ENCODE data around the gene DLG2. TPM values are rescaled to one million over a fixed set of nuclear protein-coding genes. Genes with fewer than 3 reads are reported as not detected.

DLG2 gene
- total and polyA plus RNA-seq, 4 donors, result 1.3 to 23.3 (median 10.9) TPM

DNA sequence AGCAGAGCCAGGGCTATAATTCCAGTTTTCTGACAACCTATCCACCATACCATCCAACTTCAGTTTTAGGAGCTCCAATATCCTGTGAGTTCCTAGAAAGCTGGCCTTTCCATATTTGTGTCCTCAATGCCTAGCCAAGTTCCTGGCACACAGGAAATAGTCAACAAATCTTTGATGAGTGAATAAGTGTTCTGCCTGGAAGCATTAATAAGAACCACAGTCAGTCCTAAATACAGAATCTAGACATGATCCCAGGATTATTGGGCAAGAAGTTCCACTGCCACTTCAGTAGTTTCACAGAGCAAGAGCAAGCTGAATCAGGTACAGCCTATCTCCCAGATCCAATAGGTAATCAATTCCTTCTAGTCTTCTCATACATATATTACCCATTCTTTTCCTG lies 942.0 kb downstream of the DLG2 start:
- ATAC-seq (ENCODE audit: low FRiP score), result no peak

DNA sequence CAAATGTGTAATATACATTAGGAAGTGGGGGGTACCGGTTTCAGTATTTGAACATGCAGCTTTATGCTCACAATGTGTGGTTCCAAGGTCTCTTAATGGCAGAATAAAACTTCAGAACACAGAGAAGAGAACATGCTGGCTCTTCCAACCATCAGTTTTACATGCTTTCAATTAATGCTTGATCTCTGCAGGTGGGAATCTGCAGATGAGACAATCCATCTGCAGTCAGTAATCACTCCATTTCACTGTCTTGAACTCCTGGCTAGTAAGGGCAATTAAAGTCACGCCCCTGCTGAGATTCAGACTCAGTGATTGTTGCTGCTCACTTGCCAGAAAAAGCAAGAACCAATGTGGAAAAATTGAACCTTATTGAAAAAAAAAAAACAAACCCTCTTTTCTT lies 945.7 kb downstream of the DLG2 start:
- no peaks in the 10 kb centered on the region for H3K27me3 ChIP-seq (ENCODE audit: control insufficient read depth in 1 of 2, insufficient read depth in 2 of 2, low read length in 1 of 2)
- DNase-seq (no peak), ATAC-seq (ENCODE audit: low FRiP score) (no peak)
- intact Hi-C loops (cut with DNase I), result no loop called here
- H3K4me1 ChIP-seq (ENCODE audit: control insufficient read depth in 1 of 2, insufficient read depth in 2 of 2, low read length in 2 of 2), result no peaks in the 10 kb centered on the region
- H3K9me3 ChIP-seq (ENCODE audit: control insufficient read depth, low read length), result no peaks in the 10 kb centered on the region
- no peak overlapping the region for H3K27ac ChIP-seq (ENCODE audit: low read depth in 1 of 2, low read length in 2 of 2)
- H3K36me3 ChIP-seq (ENCODE audit: control insufficient read depth in 1 of 2, insufficient read depth in 2 of 2, low read length in 1 of 2), result no peaks in the 10 kb centered on the region
- WGBS, 2 donors, result 75 to 79% methylated on average over 2 of the region's 2 CpGs
- H3K4me3 ChIP-seq (ENCODE audit: low read length in 2 of 2), result no peak overlapping the region

More for the DNA sequence above, 942.0 kb downstream of the DLG2 start:
- no peak overlapping the region for H3K27ac ChIP-seq (ENCODE audit: low read depth in 1 of 2, low read length in 2 of 2)
- no peak for DNase-seq
- no peaks in the 10 kb centered on the region for H3K36me3 ChIP-seq (ENCODE audit: control insufficient read depth in 1 of 2, insufficient read depth in 2 of 2, low read length in 1 of 2)
- no peaks in the 10 kb centered on the region for H3K9me3 ChIP-seq (ENCODE audit: control insufficient read depth, low read length)
- intact Hi-C loops (cut with DNase I), result no loop called here
- no peak overlapping the region for H3K4me3 ChIP-seq (ENCODE audit: low read length in 2 of 2)
- no peaks in the 10 kb centered on the region for H3K4me1 ChIP-seq (ENCODE audit: control insufficient read depth in 1 of 2, insufficient read depth in 2 of 2, low read length in 2 of 2)
- H3K27me3 ChIP-seq (ENCODE audit: control insufficient read depth in 1 of 2, insufficient read depth in 2 of 2, low read length in 1 of 2), result no peaks in the 10 kb centered on the region

DNA sequence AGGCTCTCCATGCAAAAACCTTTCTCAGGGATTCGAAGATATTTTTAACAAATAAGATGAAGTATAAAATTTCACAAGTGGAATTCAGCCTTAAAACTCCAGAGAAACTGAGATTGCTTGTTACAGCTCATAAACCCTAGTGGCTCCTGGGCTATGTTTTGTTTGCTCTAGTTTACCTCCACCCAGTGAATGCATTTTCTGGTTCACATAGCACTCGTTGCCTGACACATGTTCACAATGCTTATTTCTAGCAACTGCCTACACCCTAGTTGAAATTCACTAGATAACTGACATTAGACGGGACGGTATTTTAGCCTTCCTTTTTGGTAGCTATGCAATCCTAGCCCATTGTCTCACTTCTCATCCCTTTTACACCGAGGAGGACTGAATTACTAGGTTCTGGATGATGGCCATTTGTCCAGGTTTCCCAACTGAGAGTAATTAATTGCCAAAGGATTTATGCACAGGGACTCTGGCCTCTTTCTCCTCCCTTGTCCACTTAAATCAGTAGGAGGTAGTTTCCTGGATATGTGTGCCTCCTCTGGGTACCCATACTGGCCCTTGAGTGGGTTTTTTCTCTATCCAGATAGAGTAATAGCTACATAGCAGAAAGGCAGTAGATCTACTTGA lies 951.6 kb downstream of the DLG2 start:
- Histone ChIP-seq H3K4me1 (ENCODE audit: control insufficient read depth in 1 of 2, insufficient read depth in 2 of 2, low read length in 2 of 2) (no peaks in the 10 kb centered on the region), H3K27me3 (ENCODE audit: control insufficient read depth in 1 of 2, insufficient read depth in 2 of 2, low read length in 1 of 2) (no peaks in the 10 kb centered on the region), H3K4me3 (ENCODE audit: low read length in 2 of 2) (no peak overlapping the region), H3K27ac (ENCODE audit: low read depth in 1 of 2, low read length in 2 of 2) (no peak overlapping the region), H3K36me3 (ENCODE audit: control insufficient read depth in 1 of 2, insufficient read depth in 2 of 2, low read length in 1 of 2) (no peaks in the 10 kb centered on the region), H3K9me3 (ENCODE audit: control insufficient read depth, low read length) (no peaks in the 10 kb centered on the region)
- no peak for DNase-seq
- ATAC-seq (ENCODE audit: low FRiP score), result no peak
- intact Hi-C loops (cut with DNase I), result no loop called here
- 53 to 60% methylated on average over 5 of the region's 5 CpGs for whole genome bisulfite sequencing, 2 donors

DNA sequence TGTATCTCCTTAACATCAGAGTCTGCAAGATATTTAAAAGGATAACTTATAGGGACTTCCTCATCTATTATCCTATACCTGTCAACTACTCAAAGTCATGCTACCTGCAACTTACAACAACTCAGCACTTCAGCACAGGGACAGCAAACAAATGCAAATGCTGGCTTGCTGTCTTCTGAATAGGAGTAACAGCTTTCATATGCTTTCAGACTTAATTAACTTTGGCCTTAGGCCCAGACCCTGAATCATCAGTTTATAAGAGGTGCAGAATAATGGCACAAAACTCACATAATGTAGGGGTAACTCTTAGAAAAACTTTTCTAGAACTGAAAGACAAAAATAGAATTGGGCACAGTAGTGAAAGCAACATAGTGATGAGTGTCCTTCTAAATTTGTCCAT lies 953.4 kb downstream of the DLG2 start:
- Histone ChIP-seq H3K27me3 (ENCODE audit: control insufficient read depth in 1 of 2, insufficient read depth in 2 of 2, low read length in 1 of 2) (no peaks in the 10 kb centered on the region), H3K27ac (ENCODE audit: low read depth in 1 of 2, low read length in 2 of 2) (no peak overlapping the region), H3K4me3 (ENCODE audit: low read length in 2 of 2) (no peak overlapping the region), H3K9me3 (ENCODE audit: control insufficient read depth, low read length) (no peaks in the 10 kb centered on the region), H3K4me1 (ENCODE audit: control insufficient read depth in 1 of 2, insufficient read depth in 2 of 2, low read length in 2 of 2) (no peaks in the 10 kb centered on the region), H3K36me3 (ENCODE audit: control insufficient read depth in 1 of 2, insufficient read depth in 2 of 2, low read length in 1 of 2) (no peaks in the 10 kb centered on the region)
- ATAC-seq (ENCODE audit: low FRiP score), result no peak
- no peak for DNase-seq
- intact Hi-C loops (cut with DNase I), result no loop called here

DNA sequence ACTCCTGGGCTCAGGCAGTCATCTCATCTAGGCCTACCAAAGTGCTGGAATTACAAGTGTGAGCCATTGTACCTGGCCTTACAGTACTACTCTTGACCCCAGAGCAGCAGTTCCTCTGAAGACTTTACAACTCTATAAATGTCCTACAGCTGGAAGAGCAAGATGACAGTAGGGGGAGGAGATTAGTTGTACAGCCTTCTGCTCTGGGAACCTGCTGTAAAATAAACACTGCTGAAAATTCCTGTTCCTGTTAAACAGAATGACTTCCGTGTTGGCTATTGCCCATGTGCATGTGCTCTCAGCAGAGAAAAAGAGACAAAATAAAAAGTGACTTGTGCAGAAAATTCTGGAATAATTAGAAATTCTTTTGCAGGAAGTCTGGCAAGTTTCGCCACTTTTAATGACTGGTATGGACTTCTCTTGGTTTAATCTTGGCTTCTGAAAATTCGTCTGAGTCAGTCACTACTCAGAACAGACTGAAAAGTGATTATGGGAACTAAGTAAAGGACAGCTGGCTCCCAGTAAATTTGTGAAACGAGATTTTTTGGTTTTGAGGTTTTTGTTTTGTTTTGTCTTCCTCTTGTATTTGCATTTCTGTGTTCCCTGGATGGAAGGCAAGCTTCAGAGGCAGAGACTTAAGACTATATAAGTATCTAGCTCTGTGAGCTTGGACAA lies 955.7 kb downstream of the DLG2 start:
- no peak for ATAC-seq (ENCODE audit: low FRiP score)
- Histone ChIP-seq H3K27ac (ENCODE audit: low read depth in 1 of 2, low read length in 2 of 2) (no peak overlapping the region), H3K4me1 (ENCODE audit: control insufficient read depth in 1 of 2, insufficient read depth in 2 of 2, low read length in 2 of 2) (no peaks in the 10 kb centered on the region), H3K27me3 (ENCODE audit: control insufficient read depth in 1 of 2, insufficient read depth in 2 of 2, low read length in 1 of 2) (no peaks in the 10 kb centered on the region), H3K4me3 (ENCODE audit: low read length in 2 of 2) (no peak overlapping the region), H3K36me3 (ENCODE audit: control insufficient read depth in 1 of 2, insufficient read depth in 2 of 2, low read length in 1 of 2) (no peaks in the 10 kb centered on the region), H3K9me3 (ENCODE audit: control insufficient read depth, low read length) (no peaks in the 10 kb centered on the region)
- intact Hi-C loops (cut with DNase I), result no loop called here
- DNase-seq, result no peak
- WGBS, 2 donors, result 20 to 25% methylated on average over 4 of the region's 4 CpGs

DNA sequence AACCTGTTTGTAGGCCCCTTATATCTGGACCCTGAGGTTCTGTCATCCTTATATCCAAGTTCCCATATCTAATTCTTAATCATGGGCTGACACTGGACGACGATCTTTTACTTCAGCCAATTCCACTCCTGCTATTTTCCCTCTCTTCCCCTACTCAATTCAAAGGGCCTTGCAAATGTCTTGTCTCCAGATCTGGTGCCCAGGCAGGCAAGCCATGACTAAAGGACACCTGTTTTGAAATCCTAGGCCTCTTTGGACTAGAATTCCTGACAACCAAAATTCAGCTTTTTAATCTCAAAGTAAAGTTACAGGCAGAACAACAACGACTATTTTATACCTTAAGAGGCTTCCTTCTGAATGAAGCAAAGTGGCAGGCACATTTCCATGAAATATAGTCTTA lies 963.4 kb downstream of the DLG2 start:
- no peak overlapping the region for H3K4me3 ChIP-seq (ENCODE audit: low read length in 2 of 2)
- H3K27ac ChIP-seq (ENCODE audit: low read depth in 1 of 2, low read length in 2 of 2), result no peak overlapping the region
- no peaks in the 10 kb centered on the region for H3K36me3 ChIP-seq (ENCODE audit: control insufficient read depth in 1 of 2, insufficient read depth in 2 of 2, low read length in 1 of 2)
- no peaks in the 10 kb centered on the region for H3K27me3 ChIP-seq (ENCODE audit: control insufficient read depth in 1 of 2, insufficient read depth in 2 of 2, low read length in 1 of 2)
- WGBS, 2 donors, result 70 to 71% methylated on average over 3 of the region's 3 CpGs
- intact Hi-C loops (cut with DNase I), result no loop called here
- no peaks in the 10 kb centered on the region for H3K9me3 ChIP-seq (ENCODE audit: control insufficient read depth, low read length)
- DNase-seq, result no peak
- ATAC-seq (ENCODE audit: low FRiP score), result no peak
- no peaks in the 10 kb centered on the region for H3K4me1 ChIP-seq (ENCODE audit: control insufficient read depth in 1 of 2, insufficient read depth in 2 of 2, low read length in 2 of 2)

DNA sequence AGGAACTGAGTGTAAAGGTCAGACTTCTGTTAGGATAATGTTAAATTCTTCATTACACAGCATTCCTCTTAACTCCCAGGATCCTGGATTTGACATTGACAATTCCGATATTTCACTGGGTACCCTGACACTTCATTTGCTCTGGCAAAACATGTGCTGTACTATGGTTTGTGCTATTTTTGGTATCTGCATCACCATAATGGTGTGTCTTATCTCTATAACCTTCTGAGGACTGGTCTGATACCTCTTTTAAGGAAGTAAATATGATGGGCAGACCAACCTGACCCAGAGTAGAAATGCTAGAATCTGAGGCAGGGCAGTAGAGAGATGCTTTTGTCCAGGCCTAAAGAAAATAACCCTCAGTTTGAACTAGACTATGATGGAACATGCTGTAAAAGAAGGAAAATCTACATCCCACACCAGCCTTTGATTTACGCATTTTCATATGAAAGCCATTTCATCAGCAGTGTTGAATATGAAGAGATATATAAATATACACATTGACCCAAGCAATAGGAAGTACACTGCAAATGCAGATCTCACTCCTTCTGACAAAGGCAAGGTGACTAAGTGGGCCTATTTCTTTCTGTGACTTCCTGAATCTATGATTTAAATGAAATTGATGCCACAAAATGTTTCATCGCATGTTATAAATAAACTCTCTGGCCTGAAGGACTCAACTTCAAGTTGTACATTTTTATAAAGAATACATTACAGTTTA lies 966.7 kb downstream of the DLG2 start:
- Histone ChIP-seq H3K27ac (ENCODE audit: low read depth in 1 of 2, low read length in 2 of 2) (no peak overlapping the region), H3K27me3 (ENCODE audit: control insufficient read depth in 1 of 2, insufficient read depth in 2 of 2, low read length in 1 of 2) (no peaks in the 10 kb centered on the region), H3K36me3 (ENCODE audit: control insufficient read depth in 1 of 2, insufficient read depth in 2 of 2, low read length in 1 of 2) (no peaks in the 10 kb centered on the region), H3K4me3 (ENCODE audit: low read length in 2 of 2) (no peak overlapping the region), H3K4me1 (ENCODE audit: control insufficient read depth in 1 of 2, insufficient read depth in 2 of 2, low read length in 2 of 2) (no peaks in the 10 kb centered on the region), H3K9me3 (ENCODE audit: control insufficient read depth, low read length) (no peaks in the 10 kb centered on the region)
- WGBS, 2 donors, result 88% methylated on average over 3 of the region's 3 CpGs
- intact Hi-C loops (cut with DNase I), result no loop called here
- no peak for ATAC-seq (ENCODE audit: low FRiP score)
- no peak for DNase-seq

DNA sequence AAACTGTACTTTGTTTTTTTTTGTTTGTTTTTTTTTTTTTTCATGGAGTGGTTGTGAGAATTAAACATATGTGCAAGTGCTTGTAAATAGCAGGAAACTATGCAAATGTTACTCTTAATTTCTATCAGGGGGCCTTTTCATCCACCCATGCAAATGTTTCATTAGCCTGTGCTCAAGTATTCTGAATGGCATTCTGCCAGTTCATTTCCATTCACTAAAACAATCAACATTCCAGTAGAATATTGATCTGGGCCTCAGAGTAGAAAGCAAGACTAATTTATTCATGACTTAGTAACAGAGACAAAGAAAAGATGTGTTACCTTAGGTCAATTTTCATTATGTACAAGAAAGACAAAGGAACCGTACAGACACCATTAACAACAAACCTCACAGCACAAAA lies 971.4 kb downstream of the DLG2 start:
- ATAC-seq (ENCODE audit: low FRiP score), result no peak
- DNase-seq, result no peak
- Histone ChIP-seq H3K9me3 (ENCODE audit: control insufficient read depth, low read length) (no peaks in the 10 kb centered on the region), H3K4me3 (ENCODE audit: low read length in 2 of 2) (no peak overlapping the region), H3K36me3 (ENCODE audit: control insufficient read depth in 1 of 2, insufficient read depth in 2 of 2, low read length in 1 of 2) (no peaks in the 10 kb centered on the region), H3K27me3 (ENCODE audit: control insufficient read depth in 1 of 2, insufficient read depth in 2 of 2, low read length in 1 of 2) (no peaks in the 10 kb centered on the region), H3K27ac (ENCODE audit: low read depth in 1 of 2, low read length in 2 of 2) (no peak overlapping the region), H3K4me1 (ENCODE audit: control insufficient read depth in 1 of 2, insufficient read depth in 2 of 2, low read length in 2 of 2) (no peaks in the 10 kb centered on the region)
- intact Hi-C loops (cut with DNase I), result no loop called here
- 72 to 77% methylated on average over 1 of the region's 1 CpG for WGBS, 2 donors

DNA sequence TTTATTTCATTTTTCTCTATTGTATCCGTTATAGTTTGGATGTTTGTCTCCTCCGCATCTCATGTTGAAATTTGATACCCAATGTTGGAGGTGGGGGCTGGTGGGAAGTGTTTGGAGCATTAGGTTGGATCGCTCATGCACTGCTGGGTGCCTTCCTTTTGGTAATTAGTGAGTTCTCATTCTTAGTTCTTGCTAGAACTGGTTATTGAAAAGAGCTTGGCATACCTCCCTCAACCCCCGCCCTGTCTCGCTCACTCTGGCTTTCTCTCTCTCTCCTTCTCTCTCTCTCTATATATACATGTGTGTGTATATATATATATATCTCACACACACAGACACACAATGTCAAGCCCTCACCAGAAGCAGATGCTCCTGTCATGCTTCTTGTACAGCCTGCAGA lies 978.7 kb downstream of the DLG2 start:
- DNase-seq (no peak), ATAC-seq (ENCODE audit: low FRiP score) (no peak)
- Histone ChIP-seq H3K27ac (ENCODE audit: low read depth in 1 of 2, low read length in 2 of 2) (no peak overlapping the region), H3K4me1 (ENCODE audit: control insufficient read depth in 1 of 2, insufficient read depth in 2 of 2, low read length in 2 of 2) (no peaks in the 10 kb centered on the region), H3K9me3 (ENCODE audit: control insufficient read depth, low read length) (no peaks in the 10 kb centered on the region), H3K27me3 (ENCODE audit: control insufficient read depth in 1 of 2, insufficient read depth in 2 of 2, low read length in 1 of 2) (no peaks in the 10 kb centered on the region), H3K4me3 (ENCODE audit: low read length in 2 of 2) (no peak overlapping the region), H3K36me3 (ENCODE audit: control insufficient read depth in 1 of 2, insufficient read depth in 2 of 2, low read length in 1 of 2) (no peaks in the 10 kb centered on the region)
- intact Hi-C loops (cut with DNase I), result no loop called here
- WGBS, 2 donors, result 37 to 46% methylated on average over 5 of the region's 5 CpGs

Data from aorta (tissue), 5 donors.